CD4-positive, alpha-beta memory T cell (primary cell): ENCODE measurements around the gene HAL. TPM values are rescaled to one million over a fixed set of nuclear protein-coding genes. Genes with fewer than 3 reads are reported as not detected.
A peak's percentile ranks its signal among the peaks of the same experiment; 100 is the strongest.

ENCODE experiments used
- CTCF ChIA-PET: fragments of 350-600 bp; sonication (Branson Sonifier 250); formaldehyde crosslinking; loops from one replicate; lab custom pipeline; 2021; ENCODE audit warnings: inconsistent platforms; ENCODE audit not compliant: partially characterized antibody; lab: Charles Lee
- POLR2A ChIA-PET: fragments of 350-600 bp; sonication (Branson Sonifier 250); formaldehyde crosslinking; loops from one replicate; lab custom pipeline; 2021; ENCODE audit not compliant: partially characterized antibody; lab: Charles Lee
- DNase-seq, 5 donors: peaks; one replicate each; pipeline versions ENCODE4 v3.0.0 to v3.0.0-alpha.2; 2020 to 2022; ENCODE audit warnings: mixed read lengths in 1 of 5
- H3K27ac ChIP-seq: one replicate; pipeline ENCODE4 v1.7.0; 2013; ENCODE audit warnings: low read depth, low read length
- H3K27me3 ChIP-seq: 2 replicates; pipeline ENCODE4 v1.7.0; 2013; ENCODE audit warnings: mild to moderate bottlenecking, low read length, moderate library complexity; ENCODE audit not compliant: insufficient read depth
- H3K36me3 ChIP-seq: 2 replicates; pipeline ENCODE4 v1.7.0; 2013; ENCODE audit warnings: mild to moderate bottlenecking, low read length, moderate library complexity; ENCODE audit not compliant: insufficient read depth
- H3K4me1 ChIP-seq: 2 replicates; pipeline ENCODE4 v1.7.0; 2013; ENCODE audit warnings: mild to moderate bottlenecking, low read length, moderate library complexity; ENCODE audit not compliant: insufficient read depth
- H3K4me3 ChIP-seq, 2 donors: one replicate each; pipeline ENCODE4 v1.7.0; 2013; ENCODE audit warnings: low read length in 2 of 2, mild to moderate bottlenecking in 1 of 2
- H3K9me3 ChIP-seq, 2 donors: one replicate each; pipeline ENCODE4 v1.7.0; 2013; ENCODE audit warnings: low read length in 2 of 2, control low read depth in 1 of 2; ENCODE audit not compliant: control insufficient read depth in 1 of 2
- H3K27ac Mint-ChIP-seq, 7 donors: one replicate each; pipeline ENCODE4 v1.8.0; 2020 to 2021; ENCODE audit warnings: mixed read lengths in 7 of 7, mild to moderate bottlenecking in 6 of 7, inconsistent platforms in 3 of 7, moderate library complexity in 3 of 7
- H3K27me3 Mint-ChIP-seq, 2 donors: one replicate each; pipeline ENCODE4 v1.8.0; 2020 to 2021; ENCODE audit warnings: mixed read lengths in 2 of 2
- H3K36me3 Mint-ChIP-seq, 2 donors: one replicate each; pipeline ENCODE4 v1.8.0; 2020 to 2021; ENCODE audit warnings: mixed read lengths in 2 of 2, inconsistent platforms in 1 of 2, mild to moderate bottlenecking in 1 of 2
- H3K4me1 Mint-ChIP-seq, 4 donors: one replicate each; pipeline ENCODE4 v1.8.0; 2020 to 2021; ENCODE audit warnings: mixed read lengths in 4 of 4, mild to moderate bottlenecking in 1 of 4
- H3K4me3 Mint-ChIP-seq, 8 donors: one replicate each; pipeline ENCODE4 v1.8.0; 2020 to 2021; ENCODE audit warnings: mixed read lengths in 8 of 8, mild to moderate bottlenecking in 7 of 8, moderate library complexity in 6 of 8, inconsistent platforms in 3 of 8
- H3K9me3 Mint-ChIP-seq, 8 donors: one replicate each; pipeline ENCODE4 v1.8.0; 2020 to 2021; ENCODE audit warnings: mixed read lengths in 8 of 8, mild to moderate bottlenecking in 5 of 8, inconsistent platforms in 3 of 8, moderate library complexity in 1 of 8
- intact Hi-C: fragments of 100-400 bp; cut with micrococcal nuclease; formaldehyde crosslinking; loops from one replicate; pipeline ENCODE4 v1.15.1; 2023
- polyA plus RNA-seq, 2 donors: library from polyadenylated mRNA; unstranded; fragments of 300-500 nt; fragmentation: Illumina TruSeq; gene quantifications; one replicate each; pipeline ENCODE4 v1.2.3, GENCODE V29; 2021
- total RNA-seq, 2 experiments: library from RNA; stranded (reverse); gene quantifications; one replicate each; pipeline ENCODE4 v1.2.3, GENCODE V29; 2021

Gene HAL
- total and polyA plus RNA-seq, 4 experiments from 2014 or later = 1.7 to 2.0 TPM; not detected in 2

GRCh38 chr12:95942101-95942523 lies 54.0 kb downstream of the HAL start:
- POLR2A ChIA-PET = interaction anchor here (0.8 to 3.4 kb wide), 10 partner anchors 10 to 964 kb away, joined by 3 to 21 read pairs (median 6); partner anchors contain the start of genes LTA4H, METAP2, NEDD1 and SNRPF

DNA sequence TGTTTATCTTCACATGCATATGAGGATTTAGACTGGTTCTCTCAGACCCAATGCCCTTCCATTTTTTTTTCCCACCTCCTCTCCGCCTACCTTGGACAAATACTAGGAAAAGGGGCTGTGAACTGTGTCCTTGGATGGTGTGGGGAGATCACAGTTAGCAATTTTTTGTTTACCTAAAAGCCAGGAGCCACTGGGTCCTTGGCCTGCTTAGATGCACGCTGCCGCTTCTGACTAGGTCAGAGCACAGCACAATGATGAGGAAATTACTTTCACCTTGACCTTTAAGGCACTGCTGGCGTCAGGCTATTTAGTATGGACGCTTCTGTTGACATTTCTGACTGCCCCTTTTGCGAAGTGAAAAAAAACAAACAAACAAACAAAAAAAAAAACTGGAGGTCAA lies 55.6 kb downstream of the HAL start:
- Mint-ChIP-seq H3K4me1 (peaks cover 5 to 12% (median 7%) of the 10 kb centered on the region in 4 donors), H3K27ac (peak overlapping the region in 2 of 7 donors; percentile 45 to 79), H3K36me3 (peaks cover 0 to 5% of the 10 kb centered on the region in 2 donors), H3K4me3 (peak overlapping the region in 2 of 8 donors; percentile 4 to 48), H3K9me3 (no peaks in the 10 kb centered on the region), H3K27me3 (no peaks in the 10 kb centered on the region)
- Histone ChIP-seq H3K9me3 (no peaks in the 10 kb centered on the region), H3K4me3 (no peak overlapping the region), H3K27me3 (no peaks in the 10 kb centered on the region), H3K4me1 (peaks cover 12% of the 10 kb centered on the region), H3K36me3 (no peaks in the 10 kb centered on the region), H3K27ac (no peak overlapping the region)
- intact Hi-C loops = no loop called here
- no peak for DNase-seq
- CTCF ChIA-PET = interaction anchor here (0.6 to 2.7 kb wide), 2 partner anchors 22 to 518 kb away, joined by 4 to 13 read pairs; no protein-coding TSS in a partner anchor
- POLR2A ChIA-PET = no interaction called here

More at GRCh38 chr12:95942101-95942523, 54.0 kb downstream of the HAL start:
- peak overlapping the region; percentile 18 to 93 (median 87) for H3K27ac Mint-ChIP-seq
- no peaks in the 10 kb centered on the region for H3K9me3 ChIP-seq
- no peaks in the 10 kb centered on the region for H3K9me3 Mint-ChIP-seq
- intact Hi-C loops = loop anchor here (2.0 kb wide), 2 partner anchors 725 to 965 kb away; partner anchors contain the start of genes FGD6, NEDD1 and VEZT
- peaks cover 5 to 12% (median 7%) of the 10 kb centered on the region in 4 donors for H3K4me1 Mint-ChIP-seq
- H3K27me3 Mint-ChIP-seq = no peaks in the 10 kb centered on the region
- peak overlapping the region; percentile 92 to 97 (median 95) for H3K4me3 Mint-ChIP-seq
- H3K36me3 Mint-ChIP-seq = peaks cover 0 to 5% of the 10 kb centered on the region in 2 donors
- no peaks in the 10 kb centered on the region for H3K36me3 ChIP-seq
- H3K4me1 ChIP-seq = peaks cover 12% of the 10 kb centered on the region
- H3K27ac ChIP-seq = peak overlapping the region; percentile 70
- CTCF ChIA-PET = interaction anchor here (0.8 to 4.4 kb wide), 5 partner anchors 9 to 94 kb away, joined by 3 to 34 read pairs (median 6); partner anchors contain the start of genes HAL and LTA4H
- H3K4me3 ChIP-seq = peak overlapping the region; percentile 69 to 92
- no peaks in the 10 kb centered on the region for H3K27me3 ChIP-seq
- peak in 2 of 5 donors; percentile 8 for DNase-seq

Other genes with a start within 250 kb of the HAL start
- 1 to 10 TPM; 2.0 to 2.4 TPM for gene NTN4, start 205.6 kb downstream of the HAL start, total RNA-seq
- 1 to 10 TPM; 5.2 to 5.5 TPM for gene NTN4, start 205.6 kb downstream of the HAL start, polyA plus RNA-seq
- gene SNRPF, start 137.4 kb downstream of the HAL start, total RNA-seq = 10 to 100 TPM; 16.7 to 19.5 TPM
- 10 to 100 TPM; 42.9 to 60.5 TPM for gene SNRPF, start 137.4 kb downstream of the HAL start, polyA plus RNA-seq
- 1 to 10 TPM in 1 of 2 experiments, under 1 TPM in 1; 0.23 to 1.0 TPM for gene CCDC38, start 53.7 kb downstream of the HAL start, total RNA-seq
- gene CCDC38, start 53.7 kb downstream of the HAL start, polyA plus RNA-seq = under 1 TPM in 1 of 2 donors, not detected in 1; 0.09 TPM
- 1 to 10 TPM; 1.8 to 2.3 TPM for gene AMDHD1, start 53.0 kb downstream of the HAL start, total RNA-seq
- under 1 TPM in 1 of 2 donors, not detected in 1; 0.29 TPM for gene AMDHD1, start 53.0 kb downstream of the HAL start, polyA plus RNA-seq
- 10 to 100 TPM; 57.7 to 58.2 TPM for gene LTA4H, start 39.2 kb upstream of the HAL start, total RNA-seq
- 10 to 100 TPM; 59.3 to 77.6 TPM for gene LTA4H, start 39.2 kb upstream of the HAL start, polyA plus RNA-seq
- 10 to 100 TPM; 56.4 to 56.5 TPM for gene ELK3, start 198.0 kb upstream of the HAL start, total RNA-seq
- gene ELK3, start 198.0 kb upstream of the HAL start, polyA plus RNA-seq = 10 to 100 TPM; 20.8 to 56.5 TPM